ENCODE results near the gene FBXO40.
"Not testable (repeated sequence)": the region's sequence is repeated elsewhere in the genome, so short reads cannot be mapped to it uniquely, and the experiment has no call there.

Gene FBXO40

DNA sequence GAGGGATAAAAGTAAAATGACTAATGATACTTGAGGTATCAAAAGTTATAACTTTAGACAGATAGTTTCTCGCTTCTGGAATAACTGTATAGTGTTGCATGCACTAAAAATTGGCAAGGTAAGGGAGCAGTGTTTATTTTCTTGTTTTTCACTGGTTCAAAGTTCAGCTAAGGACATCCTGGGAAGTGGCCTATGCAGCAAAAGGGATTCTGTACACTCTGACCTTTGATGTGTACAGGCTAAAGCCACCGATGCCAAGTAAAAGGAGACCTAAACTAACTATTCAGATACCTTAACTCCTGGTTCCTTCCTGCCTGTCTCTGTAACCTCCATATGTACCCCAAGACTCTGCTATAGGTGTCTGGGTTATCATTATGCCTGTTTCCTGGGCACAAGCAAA, 1.7 kb downstream of the FBXO40 start:
- no peaks in the 10 kb centered on the region for H3K4me1 ChIP-seq (ENCODE audit: control extremely low read depth in 1 of 4, control insufficient read depth in 4 of 4, insufficient read depth in 4 of 4, low read length in 3 of 4)
- H3K36me3 ChIP-seq (ENCODE audit: control insufficient read depth in 4 of 4, insufficient read depth in 4 of 4, low read length in 3 of 4), result no peaks in the 10 kb centered on the region
- 92% methylated on average over 2 of the region's 2 CpGs for WGBS (ENCODE audit: insufficient coverage)
- no peak overlapping the region for H3K27ac ChIP-seq (ENCODE audit: insufficient read depth in 1 of 2, low read depth in 1 of 2, low read length in 2 of 2, poor library complexity in 1 of 2, severe bottlenecking in 2 of 2)
- ChIA-PET POLR2A (no interaction called here), CTCF (no interaction called here)
- H3K9me3 ChIP-seq (ENCODE audit: control extremely low read depth in 1 of 5, control insufficient read depth in 4 of 5, insufficient read depth in 2 of 5, low read depth in 1 of 5, low read length in 4 of 5), result no peaks in the 10 kb centered on the region
- DNase-seq, result no peak
- no peak overlapping the region for H3K4me3 ChIP-seq (ENCODE audit: control insufficient read depth in 1 of 7, extremely low read depth in 1 of 7, insufficient read depth in 4 of 7, low read depth in 2 of 7, low read length in 6 of 7)
- no peaks in the 10 kb centered on the region for H3K27me3 ChIP-seq (replicated peaks in 2 of 5; ENCODE audit: control insufficient read depth in 4 of 5, insufficient read depth in 5 of 5, low read length in 4 of 5)

DNA sequence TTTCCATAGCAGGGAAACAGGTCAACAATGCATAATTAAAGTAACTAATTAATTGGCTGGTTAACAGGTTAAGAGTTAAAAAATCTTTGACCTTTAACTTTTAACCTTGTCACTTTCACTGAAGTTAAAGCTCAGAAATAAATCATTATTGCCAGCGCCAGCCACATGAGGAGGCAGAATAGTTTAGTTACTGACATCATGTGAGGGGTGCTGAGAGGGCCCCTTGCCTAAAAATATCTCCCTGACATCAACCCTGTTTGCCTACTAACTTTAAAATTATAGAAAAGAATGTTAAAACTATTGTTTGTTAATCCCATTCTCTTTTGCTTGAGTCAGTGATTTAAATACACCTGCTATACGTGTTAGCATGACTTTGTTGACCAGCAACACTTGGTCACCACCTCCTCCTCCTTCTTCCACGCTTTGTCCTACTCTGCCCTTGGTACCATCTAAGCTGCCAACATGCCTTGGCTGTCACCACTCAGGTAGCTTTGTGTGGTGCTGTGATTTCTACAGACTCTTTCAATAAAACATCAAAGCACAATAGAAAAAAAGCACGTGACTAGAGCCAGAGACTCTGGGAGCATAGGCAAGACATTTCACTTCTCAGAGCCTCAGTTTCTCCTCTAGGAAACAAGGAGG, 2.7 kb downstream of the FBXO40 start:
- Histone ChIP-seq H3K4me1 (ENCODE audit: control extremely low read depth in 1 of 4, control insufficient read depth in 4 of 4, insufficient read depth in 4 of 4, low read length in 3 of 4) (no peaks in the 10 kb centered on the region), H3K36me3 (ENCODE audit: control insufficient read depth in 4 of 4, insufficient read depth in 4 of 4, low read length in 3 of 4) (no peaks in the 10 kb centered on the region), H3K27ac (ENCODE audit: insufficient read depth in 1 of 2, low read depth in 1 of 2, low read length in 2 of 2, poor library complexity in 1 of 2, severe bottlenecking in 2 of 2) (no peak overlapping the region), H3K9me3 (ENCODE audit: control extremely low read depth in 1 of 5, control insufficient read depth in 4 of 5, insufficient read depth in 2 of 5, low read depth in 1 of 5, low read length in 4 of 5) (no peaks in the 10 kb centered on the region), H3K4me3 (ENCODE audit: control insufficient read depth in 1 of 7, extremely low read depth in 1 of 7, insufficient read depth in 4 of 7, low read depth in 2 of 7, low read length in 6 of 7) (no peak overlapping the region), H3K27me3 (replicated peaks in 2 of 5; ENCODE audit: control insufficient read depth in 4 of 5, insufficient read depth in 5 of 5, low read length in 4 of 5) (no peaks in the 10 kb centered on the region)
- no peak for DNase-seq
- ChIA-PET CTCF (no interaction called here), POLR2A (no interaction called here)
- WGBS (ENCODE audit: insufficient coverage), result 100% methylated on average over 2 of the region's 4 CpGs

DNA sequence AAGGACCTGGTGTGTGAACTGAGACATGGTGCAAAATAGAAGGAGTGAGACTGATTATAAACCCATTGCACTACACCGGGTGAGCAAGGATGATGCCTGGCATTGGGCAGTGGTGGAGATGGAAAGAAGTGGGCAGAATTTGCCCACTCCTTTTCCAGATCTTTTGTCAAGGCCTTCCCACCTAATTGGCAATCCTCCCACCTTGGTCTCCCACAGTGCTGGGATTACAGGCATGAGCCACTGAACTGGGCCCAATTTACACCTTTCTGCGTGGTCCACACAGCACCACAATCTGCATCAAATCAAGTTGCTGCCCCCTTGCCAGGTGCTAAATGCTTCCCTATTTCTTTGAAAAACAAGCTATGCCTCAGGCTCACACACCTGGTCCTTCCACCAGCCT, 5.4 kb downstream of the FBXO40 start:
- no peak for DNase-seq
- Histone ChIP-seq H3K27ac (ENCODE audit: insufficient read depth in 1 of 2, low read depth in 1 of 2, low read length in 2 of 2, poor library complexity in 1 of 2, severe bottlenecking in 2 of 2) (no peak overlapping the region), H3K4me3 (ENCODE audit: control insufficient read depth in 1 of 7, extremely low read depth in 1 of 7, insufficient read depth in 4 of 7, low read depth in 2 of 7, low read length in 6 of 7) (no peak overlapping the region), H3K4me1 (ENCODE audit: control extremely low read depth in 1 of 4, control insufficient read depth in 4 of 4, insufficient read depth in 4 of 4, low read length in 3 of 4) (no peaks in the 10 kb centered on the region), H3K27me3 (replicated peaks in 2 of 5; ENCODE audit: control insufficient read depth in 4 of 5, insufficient read depth in 5 of 5, low read length in 4 of 5) (no peaks in the 10 kb centered on the region), H3K9me3 (ENCODE audit: control extremely low read depth in 1 of 5, control insufficient read depth in 4 of 5, insufficient read depth in 2 of 5, low read depth in 1 of 5, low read length in 4 of 5) (no peaks in the 10 kb centered on the region), H3K36me3 (ENCODE audit: control insufficient read depth in 4 of 4, insufficient read depth in 4 of 4, low read length in 3 of 4) (no peaks in the 10 kb centered on the region)
- CTCF ChIA-PET, result no interaction called here
- 100% methylated on average over 1 of the region's 2 CpGs for WGBS (ENCODE audit: insufficient coverage)
- POLR2A ChIA-PET, result no interaction called here

DNA sequence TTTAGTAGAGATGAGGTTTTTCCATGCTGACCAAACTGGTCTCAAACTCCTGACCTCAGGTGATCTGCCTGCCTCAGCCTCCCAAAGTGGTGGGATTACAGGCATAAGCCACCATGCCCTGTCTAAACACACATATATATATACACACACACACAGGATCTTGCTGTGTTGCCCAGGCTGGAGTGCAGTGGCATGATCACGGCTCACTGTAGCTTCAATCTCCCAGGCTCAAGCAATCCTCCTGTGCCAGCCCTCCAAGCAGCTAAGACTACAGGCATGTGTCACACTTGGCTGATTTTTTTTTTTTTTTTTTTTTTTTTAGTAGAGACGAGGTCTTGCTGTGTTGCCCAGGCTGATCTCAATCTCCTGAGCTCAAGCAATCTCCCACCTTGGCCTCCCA, 6.7 kb downstream of the FBXO40 start:
- DNase-seq; H3K27me3 ChIP-seq (replicated peaks in 2 of 5; ENCODE audit: control insufficient read depth in 4 of 5, insufficient read depth in 5 of 5, low read length in 4 of 5); H3K9me3 ChIP-seq (ENCODE audit: control extremely low read depth in 1 of 5, control insufficient read depth in 4 of 5, insufficient read depth in 2 of 5, low read depth in 1 of 5, low read length in 4 of 5); H3K27ac ChIP-seq (ENCODE audit: insufficient read depth in 1 of 2, low read depth in 1 of 2, low read length in 2 of 2, poor library complexity in 1 of 2, severe bottlenecking in 2 of 2); POLR2A ChIA-PET; H3K4me3 ChIP-seq (ENCODE audit: control insufficient read depth in 1 of 7, extremely low read depth in 1 of 7, insufficient read depth in 4 of 7, low read depth in 2 of 7, low read length in 6 of 7); H3K4me1 ChIP-seq (ENCODE audit: control extremely low read depth in 1 of 4, control insufficient read depth in 4 of 4, insufficient read depth in 4 of 4, low read length in 3 of 4); H3K36me3 ChIP-seq (ENCODE audit: control insufficient read depth in 4 of 4, insufficient read depth in 4 of 4, low read length in 3 of 4): not testable (repeated sequence)
- CTCF ChIA-PET, result interaction anchor here (0.6 kb wide), 1 partner anchor 9 kb away, joined by 3 read pairs; no protein-coding TSS in a partner anchor
- 100% methylated on average over 1 of the region's 2 CpGs for WGBS (ENCODE audit: insufficient coverage)

DNA sequence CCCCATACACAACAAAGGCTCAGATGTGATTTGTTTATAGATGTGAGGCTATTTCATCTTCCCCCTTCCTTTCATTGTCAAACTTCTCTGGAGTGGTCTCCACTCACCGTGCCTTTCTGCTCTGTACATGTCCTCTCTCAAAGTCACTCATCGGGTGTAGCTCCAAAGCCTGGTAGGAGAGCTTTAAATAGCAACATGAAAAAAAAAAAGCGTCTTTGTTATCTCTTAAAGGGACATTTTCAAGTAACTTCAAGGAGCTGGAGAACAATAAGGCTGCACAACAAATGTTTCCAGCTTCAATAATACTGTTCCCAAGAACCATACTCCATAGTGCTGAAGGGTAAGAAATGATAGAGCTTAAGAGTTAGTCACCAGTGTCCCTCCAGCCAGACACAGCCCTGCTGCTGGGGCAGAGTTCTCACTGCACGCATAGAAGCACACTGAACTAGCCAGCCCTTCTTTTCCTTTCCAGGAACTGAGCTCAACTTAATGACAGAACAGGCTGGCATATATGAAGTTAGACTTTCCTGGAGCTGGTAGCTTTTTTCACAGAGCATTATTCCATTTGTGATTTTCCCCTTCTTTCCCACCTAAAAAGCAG, 8.1 kb downstream of the FBXO40 start:
- WGBS (ENCODE audit: insufficient coverage), result 60% methylated on average over 3 of the region's 4 CpGs
- Histone ChIP-seq H3K27ac (ENCODE audit: insufficient read depth in 1 of 2, low read depth in 1 of 2, low read length in 2 of 2, poor library complexity in 1 of 2, severe bottlenecking in 2 of 2) (no peak overlapping the region), H3K4me1 (ENCODE audit: control extremely low read depth in 1 of 4, control insufficient read depth in 4 of 4, insufficient read depth in 4 of 4, low read length in 3 of 4) (no peaks in the 10 kb centered on the region), H3K9me3 (ENCODE audit: control extremely low read depth in 1 of 5, control insufficient read depth in 4 of 5, insufficient read depth in 2 of 5, low read depth in 1 of 5, low read length in 4 of 5) (no peaks in the 10 kb centered on the region), H3K27me3 (replicated peaks in 2 of 5; ENCODE audit: control insufficient read depth in 4 of 5, insufficient read depth in 5 of 5, low read length in 4 of 5) (no peaks in the 10 kb centered on the region), H3K36me3 (ENCODE audit: control insufficient read depth in 4 of 4, insufficient read depth in 4 of 4, low read length in 3 of 4) (no peaks in the 10 kb centered on the region), H3K4me3 (ENCODE audit: control insufficient read depth in 1 of 7, extremely low read depth in 1 of 7, insufficient read depth in 4 of 7, low read depth in 2 of 7, low read length in 6 of 7) (no peak overlapping the region)
- POLR2A ChIA-PET, result interaction anchor here (0.5 kb wide), 1 partner anchor 739 kb away, joined by 3 read pairs; no protein-coding TSS in a partner anchor
- CTCF ChIA-PET, result interaction anchor here (0.5 to 0.6 kb wide), 2 partner anchors 11 to 35 kb away, joined by 3 to 4 read pairs; no protein-coding TSS in a partner anchor
- no peak for DNase-seq

DNA sequence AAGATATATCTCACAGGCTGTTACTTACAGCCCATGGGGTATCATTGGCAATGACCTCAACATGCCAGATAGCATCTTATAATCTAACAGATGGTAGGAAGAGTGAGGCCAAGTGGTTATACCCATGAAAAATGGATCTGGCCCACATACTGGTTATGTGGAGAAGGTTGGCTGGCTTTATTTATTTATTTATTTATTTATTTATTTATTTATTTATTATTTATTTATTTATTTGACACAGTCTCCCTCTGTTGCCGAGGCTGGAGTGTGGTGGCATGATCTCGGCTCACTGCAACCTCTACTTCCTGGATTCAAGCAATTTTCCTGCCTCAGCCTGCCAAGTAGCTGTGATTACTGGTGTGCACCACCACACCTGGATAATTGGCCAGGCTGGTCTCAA, 11.6 kb downstream of the FBXO40 start:
- CTCF ChIA-PET, result no interaction called here
- Histone ChIP-seq H3K9me3 (ENCODE audit: control extremely low read depth in 1 of 5, control insufficient read depth in 4 of 5, insufficient read depth in 2 of 5, low read depth in 1 of 5, low read length in 4 of 5) (no peaks in the 10 kb centered on the region), H3K27ac (ENCODE audit: insufficient read depth in 1 of 2, low read depth in 1 of 2, low read length in 2 of 2, poor library complexity in 1 of 2, severe bottlenecking in 2 of 2) (no peak overlapping the region), H3K36me3 (ENCODE audit: control insufficient read depth in 4 of 4, insufficient read depth in 4 of 4, low read length in 3 of 4) (no peaks in the 10 kb centered on the region), H3K4me1 (ENCODE audit: control extremely low read depth in 1 of 4, control insufficient read depth in 4 of 4, insufficient read depth in 4 of 4, low read length in 3 of 4) (no peaks in the 10 kb centered on the region), H3K27me3 (replicated peaks in 2 of 5; ENCODE audit: control insufficient read depth in 4 of 5, insufficient read depth in 5 of 5, low read length in 4 of 5) (no peaks in the 10 kb centered on the region), H3K4me3 (ENCODE audit: control insufficient read depth in 1 of 7, extremely low read depth in 1 of 7, insufficient read depth in 4 of 7, low read depth in 2 of 7, low read length in 6 of 7) (no peak overlapping the region)
- POLR2A ChIA-PET, result no interaction called here
- WGBS (ENCODE audit: insufficient coverage), result 94% methylated on average over 2 of the region's 2 CpGs
- DNase-seq, result no peak

DNA sequence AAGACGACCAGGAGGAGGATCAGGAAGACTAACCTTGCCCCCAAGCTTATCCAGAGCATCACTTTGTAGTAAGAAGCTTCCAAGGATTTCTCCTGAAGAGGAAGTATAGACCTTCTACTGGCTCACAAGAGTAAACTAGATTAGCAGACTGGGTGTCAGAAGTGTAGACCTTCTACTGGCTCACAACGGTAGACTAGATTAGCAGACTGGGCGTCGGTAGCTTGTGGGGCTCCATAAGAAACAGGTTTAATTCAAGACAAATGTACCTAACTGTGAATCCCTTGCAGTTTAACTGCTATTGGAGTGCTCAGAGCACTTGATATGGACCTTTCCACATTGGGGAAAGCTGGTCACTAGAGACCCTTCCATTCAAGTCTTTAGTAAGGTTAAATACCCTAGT, 12.9 kb downstream of the FBXO40 start:
- H3K27me3 ChIP-seq (replicated peaks in 2 of 5; ENCODE audit: control insufficient read depth in 4 of 5, insufficient read depth in 5 of 5, low read length in 4 of 5), result no peaks in the 10 kb centered on the region
- DNase-seq, result no peak
- WGBS (ENCODE audit: insufficient coverage), result 92% methylated on average over 3 of the region's 4 CpGs
- ChIA-PET CTCF (interaction anchor here (1.4 kb wide), 1 partner anchor 37 kb away, joined by 3 read pairs; no protein-coding TSS in a partner anchor), POLR2A (no interaction called here)
- H3K4me1 ChIP-seq (ENCODE audit: control extremely low read depth in 1 of 4, control insufficient read depth in 4 of 4, insufficient read depth in 4 of 4, low read length in 3 of 4), result no peaks in the 10 kb centered on the region
- no peaks in the 10 kb centered on the region for H3K36me3 ChIP-seq (ENCODE audit: control insufficient read depth in 4 of 4, insufficient read depth in 4 of 4, low read length in 3 of 4)
- no peak overlapping the region for H3K4me3 ChIP-seq (ENCODE audit: control insufficient read depth in 1 of 7, extremely low read depth in 1 of 7, insufficient read depth in 4 of 7, low read depth in 2 of 7, low read length in 6 of 7)
- no peaks in the 10 kb centered on the region for H3K9me3 ChIP-seq (ENCODE audit: control extremely low read depth in 1 of 5, control insufficient read depth in 4 of 5, insufficient read depth in 2 of 5, low read depth in 1 of 5, low read length in 4 of 5)
- no peak overlapping the region for H3K27ac ChIP-seq (ENCODE audit: insufficient read depth in 1 of 2, low read depth in 1 of 2, low read length in 2 of 2, poor library complexity in 1 of 2, severe bottlenecking in 2 of 2)
